OCI-LY1 (cell line): Measurements from ENCODE around the gene TICRR.

Experiments
- CTCF ChIP-seq: fragments of 200-600 bp; sonication (generic), shearing (Covaris generic); IDR thresholded peaks from 2 replicates; pipeline ENCODE4 v1.5.1; 2017; ENCODE audit warnings: mild to moderate bottlenecking, antibody characterized with exemption, low read length, moderate library complexity, mixed read lengths
- EZH2 ChIP-seq: fragments of 200-600 bp; sonication (generic), shearing (Covaris generic); IDR thresholded peaks from 2 replicates; pipeline ENCODE4 v1.8.0; 2017; ENCODE audit warnings: borderline replicate concordance, mixed run types, mild to moderate bottlenecking, antibody characterized with exemption, low read length, moderate library complexity, mixed read lengths

GRCh38 chr15:89566621-89567294 is 8.5 kb upstream of the TICRR start:
- TF ChIP-seq CTCF, result no peak
- TF ChIP-seq EZH2, result no peak
